Measurements from ENCODE around the gene ENOSF1. TPM values are rescaled to one million over a fixed set of nuclear protein-coding genes. Genes with fewer than 3 reads are reported as not detected.

ENOSF1 gene
- total RNA-seq, 1 donor from 2014 or later, result 16.7 TPM

DNA sequence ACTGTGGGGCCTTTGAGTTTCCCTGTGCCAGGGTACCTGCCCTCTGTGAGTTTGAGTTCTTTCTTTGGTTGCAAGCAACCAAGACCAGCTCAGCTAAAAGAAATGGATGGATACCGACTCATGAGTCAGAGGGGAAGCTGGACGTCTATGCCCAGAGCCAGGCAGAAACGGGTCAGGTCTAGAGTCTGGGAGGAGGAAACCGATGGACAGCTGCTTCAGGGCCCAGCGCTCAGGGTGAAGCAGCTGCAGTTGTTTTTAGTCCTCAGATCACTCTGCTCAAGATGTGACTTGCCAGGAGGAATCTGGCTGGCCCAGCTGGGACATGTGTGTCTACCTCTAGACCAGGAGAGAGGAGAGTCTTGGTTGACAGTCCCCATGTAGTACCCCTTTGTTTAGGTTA lies 65.1 kb downstream of the ENOSF1 start:
- no peak for DNase-seq (ENCODE audit: low spot score)
- H3K4me1 Mint-ChIP-seq (ENCODE audit: low read depth), result peaks cover 5% of the 10 kb centered on the region
- no peaks in the 10 kb centered on the region for H3K36me3 Mint-ChIP-seq (ENCODE audit: low read depth)
- H3K9me3 Mint-ChIP-seq (ENCODE audit: low read depth), result no peaks in the 10 kb centered on the region
- H3K4me3 Mint-ChIP-seq (ENCODE audit: unreplicated experiment), result no peak overlapping the region
- peaks cover 2% of the 10 kb centered on the region for H3K27me3 Mint-ChIP-seq (ENCODE audit: low read depth)
- no peak overlapping the region for H3K27ac Mint-ChIP-seq (ENCODE audit: unreplicated experiment)
- TF ChIP-seq, protein P1, sequence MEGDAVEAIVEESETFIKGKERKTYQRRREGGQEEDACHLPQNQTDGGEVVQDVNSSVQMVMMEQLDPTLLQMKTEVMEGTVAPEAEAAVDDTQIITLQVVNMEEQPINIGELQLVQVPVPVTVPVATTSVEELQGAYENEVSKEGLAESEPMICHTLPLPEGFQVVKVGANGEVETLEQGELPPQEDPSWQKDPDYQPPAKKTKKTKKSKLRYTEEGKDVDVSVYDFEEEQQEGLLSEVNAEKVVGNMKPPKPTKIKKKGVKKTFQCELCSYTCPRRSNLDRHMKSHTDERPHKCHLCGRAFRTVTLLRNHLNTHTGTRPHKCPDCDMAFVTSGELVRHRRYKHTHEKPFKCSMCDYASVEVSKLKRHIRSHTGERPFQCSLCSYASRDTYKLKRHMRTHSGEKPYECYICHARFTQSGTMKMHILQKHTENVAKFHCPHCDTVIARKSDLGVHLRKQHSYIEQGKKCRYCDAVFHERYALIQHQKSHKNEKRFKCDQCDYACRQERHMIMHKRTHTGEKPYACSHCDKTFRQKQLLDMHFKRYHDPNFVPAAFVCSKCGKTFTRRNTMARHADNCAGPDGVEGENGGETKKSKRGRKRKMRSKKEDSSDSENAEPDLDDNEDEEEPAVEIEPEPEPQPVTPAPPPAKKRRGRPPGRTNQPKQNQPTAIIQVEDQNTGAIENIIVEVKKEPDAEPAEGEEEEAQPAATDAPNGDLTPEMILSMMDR (IDR thresholded peaks at IDR 0.05), result no peak

DNA sequence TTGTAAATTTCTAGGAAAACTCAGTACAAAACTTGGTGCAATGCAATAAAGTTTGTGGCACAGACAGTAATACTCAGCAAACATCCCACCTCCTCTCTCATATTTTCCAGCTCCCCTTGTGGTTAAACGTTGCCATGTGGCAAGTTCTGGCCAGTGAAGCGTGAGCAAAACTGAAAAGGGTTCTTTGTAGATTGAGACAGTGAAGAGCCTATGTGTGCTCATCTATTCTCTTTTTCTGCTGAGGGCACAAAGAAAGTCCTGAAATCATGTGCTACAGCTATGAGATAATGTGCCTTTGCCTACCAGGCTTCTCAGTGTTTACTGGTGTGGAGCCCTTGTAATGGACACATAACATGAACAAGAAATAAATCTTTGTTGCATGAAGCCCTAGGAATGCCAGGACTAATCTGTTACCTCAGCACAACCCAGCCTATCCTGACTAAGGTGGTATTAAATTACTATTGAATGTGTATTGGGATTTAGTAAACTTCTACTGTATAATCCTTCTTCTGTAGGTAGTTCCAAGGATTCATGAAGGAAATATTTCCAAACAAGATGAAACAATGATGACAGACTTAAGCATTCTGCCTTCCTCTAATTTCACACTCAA lies 67.9 kb downstream of the ENOSF1 start:
- H3K27ac Mint-ChIP-seq (ENCODE audit: unreplicated experiment), result no peak overlapping the region
- H3K4me1 Mint-ChIP-seq (ENCODE audit: low read depth), result no peaks in the 10 kb centered on the region
- no peaks in the 10 kb centered on the region for H3K9me3 Mint-ChIP-seq (ENCODE audit: low read depth)
- peaks cover 3% of the 10 kb centered on the region for H3K27me3 Mint-ChIP-seq (ENCODE audit: low read depth)
- H3K36me3 Mint-ChIP-seq (ENCODE audit: low read depth), result no peaks in the 10 kb centered on the region
- no peak overlapping the region for H3K4me3 Mint-ChIP-seq (ENCODE audit: unreplicated experiment)
- DNase-seq (ENCODE audit: low spot score), result no peak
- TF ChIP-seq, protein P1 (IDR thresholded peaks at IDR 0.05), result no peak

DNA sequence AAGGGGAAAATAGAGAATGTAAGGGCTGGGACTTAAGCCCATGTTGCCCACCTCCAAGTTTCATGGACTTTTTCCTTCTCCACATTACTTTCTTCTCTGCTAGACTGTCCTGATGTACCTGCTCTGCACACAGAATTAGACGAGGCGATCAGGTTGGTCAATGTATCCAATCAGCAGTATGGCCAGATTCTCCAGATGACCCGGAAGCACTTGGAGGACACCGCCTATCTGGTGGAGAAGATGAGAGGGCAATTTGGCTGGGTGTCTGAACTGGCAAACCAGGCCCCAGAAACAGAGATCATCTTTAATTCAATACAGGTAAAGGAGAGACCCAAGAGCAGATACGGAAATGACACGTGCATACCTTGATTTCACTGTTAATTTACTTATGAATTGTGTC lies 71.2 kb downstream of the ENOSF1 start:
- Mint-ChIP-seq H3K4me1 (ENCODE audit: low read depth) (no peaks in the 10 kb centered on the region), H3K4me3 (ENCODE audit: unreplicated experiment) (no peak overlapping the region), H3K27ac (ENCODE audit: unreplicated experiment) (no peak overlapping the region), H3K27me3 (ENCODE audit: low read depth) (peaks cover 3% of the 10 kb centered on the region), H3K9me3 (ENCODE audit: low read depth) (no peaks in the 10 kb centered on the region), H3K36me3 (ENCODE audit: low read depth) (no peaks in the 10 kb centered on the region)
- TF ChIP-seq, protein P1 (IDR thresholded peaks at IDR 0.05), result no peak
- DNase-seq (ENCODE audit: low spot score), result no peak

DNA sequence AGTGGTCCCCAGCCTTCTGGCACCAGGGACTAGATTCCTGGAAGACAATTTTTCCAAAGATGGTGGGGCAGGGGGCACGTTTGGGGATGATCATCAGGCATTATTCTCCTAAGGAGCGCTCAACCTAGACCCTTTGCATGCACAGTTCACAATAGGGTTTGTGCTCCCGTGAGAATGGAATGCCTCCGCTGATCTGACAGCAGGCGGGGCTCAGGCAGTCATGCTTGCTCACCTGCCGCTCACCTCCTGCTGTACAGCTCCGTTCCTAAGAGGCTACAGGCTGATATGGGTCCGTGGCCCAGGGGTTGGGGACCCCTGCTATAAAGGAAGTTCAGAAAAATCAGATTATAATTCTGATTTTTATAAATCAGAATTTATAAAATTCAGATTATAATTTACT lies 77.3 kb downstream of the ENOSF1 start:
- no peak overlapping the region for H3K27ac Mint-ChIP-seq (ENCODE audit: unreplicated experiment)
- TF ChIP-seq, protein P1 (IDR thresholded peaks at IDR 0.05), result no peak
- peaks cover 3% of the 10 kb centered on the region for H3K4me1 Mint-ChIP-seq (ENCODE audit: low read depth)
- no peaks in the 10 kb centered on the region for H3K9me3 Mint-ChIP-seq (ENCODE audit: low read depth)
- DNase-seq (ENCODE audit: low spot score), result no peak
- H3K4me3 Mint-ChIP-seq (ENCODE audit: unreplicated experiment), result no peak overlapping the region
- H3K27me3 Mint-ChIP-seq (ENCODE audit: low read depth), result no peaks in the 10 kb centered on the region
- H3K36me3 Mint-ChIP-seq (ENCODE audit: low read depth), result no peaks in the 10 kb centered on the region

DNA sequence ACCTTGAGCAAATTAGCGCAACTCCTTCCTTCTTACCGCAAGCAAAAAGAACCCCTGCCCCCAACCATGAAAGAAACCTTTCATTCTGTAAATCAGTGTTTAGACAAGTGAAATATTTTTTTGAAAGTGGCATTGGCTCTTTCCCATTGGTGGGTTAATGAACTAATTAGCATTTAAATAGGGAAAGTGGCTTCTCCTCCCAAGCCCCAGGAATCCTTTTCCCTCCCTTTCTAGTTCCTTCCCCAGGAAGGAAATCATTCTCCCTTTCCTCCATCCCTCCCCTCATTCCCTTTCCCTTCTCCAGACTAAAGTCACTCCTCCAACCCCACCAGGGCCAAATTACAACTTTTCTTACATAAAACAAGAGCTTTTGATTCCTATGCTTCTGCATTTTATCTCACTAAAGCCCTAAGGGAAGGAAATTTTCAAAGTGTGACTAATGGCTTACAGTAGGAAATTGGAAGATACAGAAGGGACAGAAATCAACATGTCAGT lies 77.8 kb downstream of the ENOSF1 start:
- no peak overlapping the region for H3K4me3 Mint-ChIP-seq (ENCODE audit: unreplicated experiment)
- DNase-seq (ENCODE audit: low spot score), result no peak
- H3K9me3 Mint-ChIP-seq (ENCODE audit: low read depth), result no peaks in the 10 kb centered on the region
- H3K27ac Mint-ChIP-seq (ENCODE audit: unreplicated experiment), result no peak overlapping the region
- TF ChIP-seq, protein P1 (IDR thresholded peaks at IDR 0.05), result no peak
- H3K27me3 Mint-ChIP-seq (ENCODE audit: low read depth), result no peaks in the 10 kb centered on the region
- H3K4me1 Mint-ChIP-seq (ENCODE audit: low read depth), result peaks cover 3% of the 10 kb centered on the region
- H3K36me3 Mint-ChIP-seq (ENCODE audit: low read depth), result no peaks in the 10 kb centered on the region
